ENCODE data around the gene ZNF701.
A peak's percentile ranks its signal among the peaks of the same experiment; 100 is the strongest.
"Not testable (repeated sequence)": the region's sequence is repeated elsewhere in the genome, so short reads cannot be mapped to it uniquely, and the experiment has no call there.

The ZNF701 gene

GRCh38 chr19:52585604-52586003, 15.5 kb downstream of the ZNF701 start:
- peaks cover 8% of the 10 kb centered on the region for H3K36me3 ChIP-seq (ENCODE audit: control insufficient read depth, insufficient read depth, low read length)

DNA sequence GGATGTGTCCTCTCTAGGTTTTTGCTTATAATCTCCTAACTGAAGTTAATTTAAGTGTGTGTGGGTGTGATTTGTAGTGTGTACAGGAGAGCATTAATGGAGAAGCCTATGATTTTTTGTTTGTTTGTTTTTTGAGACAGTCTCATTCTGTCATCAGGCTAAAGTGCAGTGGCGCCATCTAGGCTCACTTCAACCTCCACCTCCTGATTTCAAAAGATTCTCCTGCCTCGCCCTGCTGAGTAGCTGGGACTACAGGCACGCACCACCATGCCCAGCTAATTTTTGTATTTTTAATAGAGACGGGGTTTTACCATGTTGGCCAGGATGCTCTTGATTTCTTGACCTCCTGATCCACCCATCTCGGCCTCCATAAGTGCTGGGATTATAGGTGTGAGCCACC, 20.6 kb downstream of the ZNF701 start:
- no peak overlapping the region for H3K4me3 ChIP-seq (ENCODE audit: low read length)
- H3K27ac ChIP-seq (ENCODE audit: low read depth, low read length), result no peak overlapping the region
- H3K4me1 ChIP-seq (ENCODE audit: control insufficient read depth, insufficient read depth, low read length), result no peaks in the 10 kb centered on the region
- no peak overlapping the region for H3K9ac ChIP-seq (ENCODE audit: low read length)
- H3K36me3 ChIP-seq (ENCODE audit: control insufficient read depth, insufficient read depth, low read length), result peaks cover 6% of the 10 kb centered on the region
- H3K27me3 ChIP-seq (ENCODE audit: control insufficient read depth, insufficient read depth, low read length), result no peaks in the 10 kb centered on the region

More at GRCh38 chr19:52585604-52586003, 15.5 kb downstream of the ZNF701 start:
- no peak overlapping the region for H3K4me3 ChIP-seq (ENCODE audit: low read length)
- no peaks in the 10 kb centered on the region for H3K27me3 ChIP-seq (ENCODE audit: control insufficient read depth, insufficient read depth, low read length)
- no peak overlapping the region for H3K27ac ChIP-seq (ENCODE audit: low read depth, low read length)
- H3K4me1 ChIP-seq (ENCODE audit: control insufficient read depth, insufficient read depth, low read length), result no peaks in the 10 kb centered on the region
- H3K9ac ChIP-seq (ENCODE audit: low read length), result no peak overlapping the region

DNA sequence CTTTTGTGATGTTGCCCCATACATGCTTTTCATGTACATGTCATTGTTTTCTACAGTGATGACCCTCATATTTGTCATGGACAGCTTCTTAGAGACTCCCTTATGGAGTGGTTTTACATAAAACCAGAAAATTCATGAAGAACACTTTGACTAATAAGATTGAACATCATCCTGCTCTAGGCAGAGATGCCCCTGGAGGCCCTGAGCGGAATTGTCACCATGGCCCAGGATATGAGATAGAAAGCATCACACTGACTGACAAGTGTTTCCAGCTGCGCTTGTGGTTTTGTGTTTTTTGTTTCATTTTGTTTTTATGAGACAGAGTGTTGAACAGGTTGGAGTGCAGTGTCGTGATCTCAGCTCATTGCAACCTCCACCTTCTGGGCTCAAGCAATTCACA, 22.2 kb downstream of the ZNF701 start:
- peaks cover 6% of the 10 kb centered on the region for H3K36me3 ChIP-seq (ENCODE audit: control insufficient read depth, insufficient read depth, low read length)

DNA sequence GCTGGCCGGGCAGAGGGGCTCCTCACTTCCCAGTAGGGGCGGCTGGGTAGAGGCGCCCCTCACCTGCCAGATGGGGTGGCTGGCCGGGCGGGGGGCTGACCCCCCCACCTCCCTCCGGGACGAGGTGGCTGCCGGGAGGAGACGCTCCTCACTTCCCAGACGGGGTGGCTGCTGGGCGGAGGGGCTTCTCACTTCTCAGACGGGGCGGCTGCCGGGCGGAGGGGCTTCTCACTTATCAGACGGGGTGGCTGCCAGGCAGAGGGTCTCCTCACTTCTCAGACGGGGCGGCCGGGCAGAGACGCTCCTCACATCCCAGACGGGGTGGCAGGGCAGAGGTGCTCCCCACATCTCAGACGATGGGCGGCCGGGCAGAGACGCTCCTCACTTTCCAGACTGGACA, 23.4 kb downstream of the ZNF701 start:
- not testable (repeated sequence) for H3K27ac ChIP-seq (ENCODE audit: low read depth, low read length); H3K9ac ChIP-seq (ENCODE audit: low read length); H3K4me3 ChIP-seq (ENCODE audit: low read length); H3K36me3 ChIP-seq (ENCODE audit: control insufficient read depth, insufficient read depth, low read length); H3K27me3 ChIP-seq (ENCODE audit: control insufficient read depth, insufficient read depth, low read length); H3K4me1 ChIP-seq (ENCODE audit: control insufficient read depth, insufficient read depth, low read length)

More for the DNA sequence above, 22.2 kb downstream of the ZNF701 start:
- Histone ChIP-seq H3K4me1 (ENCODE audit: control insufficient read depth, insufficient read depth, low read length) (no peaks in the 10 kb centered on the region), H3K27me3 (ENCODE audit: control insufficient read depth, insufficient read depth, low read length) (no peaks in the 10 kb centered on the region), H3K27ac (ENCODE audit: low read depth, low read length) (no peak overlapping the region), H3K9ac (ENCODE audit: low read length) (no peak overlapping the region), H3K4me3 (ENCODE audit: low read length) (no peak overlapping the region)

- Histone ChIP-seq H3K27ac (ENCODE audit: low read depth, low read length) (no peak overlapping the region), H3K9ac (ENCODE audit: low read length) (no peak overlapping the region), H3K36me3 (ENCODE audit: control insufficient read depth, insufficient read depth, low read length) (no peaks in the 10 kb centered on the region), H3K4me3 (ENCODE audit: low read length) (no peak overlapping the region), H3K27me3 (ENCODE audit: control insufficient read depth, insufficient read depth, low read length) (no peaks in the 10 kb centered on the region), H3K4me1 (ENCODE audit: control insufficient read depth, insufficient read depth, low read length) (no peaks in the 10 kb centered on the region)
Observed at GRCh38 chr19:52599241-52599640, 29.2 kb downstream of the ZNF701 start.

DNA sequence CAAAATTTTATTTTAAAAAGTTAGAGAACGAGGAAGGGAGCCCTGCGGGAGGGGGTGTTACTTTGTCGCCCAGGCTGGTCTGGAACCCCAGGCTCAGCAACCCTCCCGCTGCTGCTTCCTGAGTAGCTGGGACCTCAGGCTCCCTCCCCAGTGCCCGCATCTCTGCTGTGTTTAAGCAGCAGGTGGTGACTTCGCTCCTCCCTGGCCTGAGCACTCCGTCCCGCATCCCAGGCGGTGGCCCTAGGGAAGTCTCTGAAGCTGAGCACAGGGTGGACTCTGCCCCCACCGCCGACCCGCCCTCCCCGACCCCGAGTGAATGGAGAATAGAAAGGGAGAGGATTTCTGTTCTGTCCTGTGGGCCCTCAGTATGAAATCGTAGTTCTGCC, 30.5 kb downstream of the ZNF701 start:
- peak overlapping the region; percentile 35 for H3K9ac ChIP-seq (ENCODE audit: low read length)
- peak overlapping the region; percentile 32 for H3K27ac ChIP-seq (ENCODE audit: low read depth, low read length)
- H3K4me3 ChIP-seq (ENCODE audit: low read length), result peak overlapping the region; percentile 84
- H3K4me1 ChIP-seq (ENCODE audit: control insufficient read depth, insufficient read depth, low read length), result no peaks in the 10 kb centered on the region
- no peaks in the 10 kb centered on the region for H3K36me3 ChIP-seq (ENCODE audit: control insufficient read depth, insufficient read depth, low read length)
- no peaks in the 10 kb centered on the region for H3K27me3 ChIP-seq (ENCODE audit: control insufficient read depth, insufficient read depth, low read length)

GRCh38 chr19:52601025-52601973, 31.2 kb downstream of the ZNF701 start:
- Histone ChIP-seq H3K4me3 (ENCODE audit: low read length) (peak overlapping the region; percentile 84), H3K27ac (ENCODE audit: low read depth, low read length) (peak overlapping the region; percentile 63), H3K4me1 (ENCODE audit: control insufficient read depth, insufficient read depth, low read length) (no peaks in the 10 kb centered on the region), H3K36me3 (ENCODE audit: control insufficient read depth, insufficient read depth, low read length) (no peaks in the 10 kb centered on the region), H3K9ac (ENCODE audit: low read length) (peak overlapping the region; percentile 52), H3K27me3 (ENCODE audit: control insufficient read depth, insufficient read depth, low read length) (no peaks in the 10 kb centered on the region)

- H3K27ac ChIP-seq (ENCODE audit: low read depth, low read length), result peak overlapping the region; percentile 63
- H3K27me3 ChIP-seq (ENCODE audit: control insufficient read depth, insufficient read depth, low read length); H3K36me3 ChIP-seq (ENCODE audit: control insufficient read depth, insufficient read depth, low read length); H3K4me1 ChIP-seq (ENCODE audit: control insufficient read depth, insufficient read depth, low read length): not testable (repeated sequence)
- H3K4me3 ChIP-seq (ENCODE audit: low read length), result peak overlapping the region; percentile 84
- peak overlapping the region; percentile 52 for H3K9ac ChIP-seq (ENCODE audit: low read length)
Observed at GRCh38 chr19:52601974-52602366, 31.9 kb downstream of the ZNF701 start.

DNA sequence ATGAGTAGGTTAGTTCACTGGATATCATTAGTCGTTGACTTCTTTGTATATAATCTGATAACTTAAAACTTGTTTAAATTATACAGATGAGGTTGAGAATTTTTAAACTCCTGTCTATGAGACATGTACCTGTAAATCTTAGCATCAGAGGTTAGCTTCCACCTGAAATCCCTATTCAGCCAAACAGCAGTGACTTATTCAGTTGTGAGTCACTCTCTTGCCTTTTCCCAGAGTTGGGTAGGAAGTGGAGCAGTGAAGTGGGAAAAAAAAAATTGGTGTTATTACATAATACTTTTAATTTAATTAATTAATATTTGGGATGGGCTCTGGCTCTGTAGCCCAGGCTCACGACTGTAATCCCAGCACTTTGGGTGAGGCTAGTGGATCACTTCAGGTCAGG, 32.9 kb downstream of the ZNF701 start:
- Histone ChIP-seq H3K4me1 (ENCODE audit: control insufficient read depth, insufficient read depth, low read length) (no peaks in the 10 kb centered on the region), H3K27ac (ENCODE audit: low read depth, low read length) (no peak overlapping the region)

DNA sequence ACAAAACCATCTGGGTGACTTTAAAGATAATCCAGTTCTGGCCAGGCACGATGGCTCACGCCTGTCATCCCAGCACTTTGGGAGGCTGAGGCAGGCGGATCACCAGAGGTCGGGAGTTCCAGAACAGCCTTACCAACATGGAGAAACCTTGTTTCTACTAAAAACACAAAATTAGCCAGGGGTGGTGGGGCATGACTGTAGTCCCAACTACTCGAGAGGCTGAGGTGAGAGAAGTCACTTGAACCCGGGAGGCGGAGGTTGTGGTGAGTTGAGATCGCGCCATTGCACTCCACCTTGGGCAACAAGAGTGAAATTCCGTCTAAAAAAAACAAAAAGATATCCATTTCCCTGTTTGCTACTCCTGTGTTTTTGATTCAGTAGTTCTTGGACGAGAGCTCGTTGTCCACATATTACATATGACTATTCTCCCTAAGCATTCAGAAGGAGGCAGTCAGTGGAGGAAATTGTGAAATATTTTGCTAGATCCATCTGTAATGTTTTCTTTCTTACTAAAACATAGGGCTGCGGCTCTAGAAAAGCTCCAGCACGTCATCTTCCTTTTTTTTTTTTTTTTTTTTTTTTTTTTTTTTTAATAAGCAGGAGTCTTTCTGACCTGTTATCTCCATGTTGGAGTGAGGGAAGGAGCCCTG, 33.6 kb downstream of the ZNF701 start:
- no peaks in the 10 kb centered on the region for H3K36me3 ChIP-seq (ENCODE audit: control insufficient read depth, insufficient read depth, low read length)
- H3K27me3 ChIP-seq (ENCODE audit: control insufficient read depth, insufficient read depth, low read length), result no peaks in the 10 kb centered on the region
- H3K27ac ChIP-seq (ENCODE audit: low read depth, low read length), result no peak overlapping the region
- H3K9ac ChIP-seq (ENCODE audit: low read length), result no peak overlapping the region
- H3K4me1 ChIP-seq (ENCODE audit: control insufficient read depth, insufficient read depth, low read length), result no peaks in the 10 kb centered on the region
- no peak overlapping the region for H3K4me3 ChIP-seq (ENCODE audit: low read length)

More for the DNA sequence above, 32.9 kb downstream of the ZNF701 start:
- H3K27me3 ChIP-seq (ENCODE audit: control insufficient read depth, insufficient read depth, low read length), result no peaks in the 10 kb centered on the region
- H3K9ac ChIP-seq (ENCODE audit: low read length), result no peak overlapping the region
- H3K4me3 ChIP-seq (ENCODE audit: low read length), result no peak overlapping the region
- H3K36me3 ChIP-seq (ENCODE audit: control insufficient read depth, insufficient read depth, low read length), result no peaks in the 10 kb centered on the region

GRCh38 chr19:52613299-52613906, 43.3 kb downstream of the ZNF701 start:
- H3K4me3 ChIP-seq (ENCODE audit: low read length), result no peak overlapping the region
- H3K27me3 ChIP-seq (ENCODE audit: control insufficient read depth, insufficient read depth, low read length), result no peaks in the 10 kb centered on the region
- H3K9ac ChIP-seq (ENCODE audit: low read length), result no peak overlapping the region
- H3K27ac ChIP-seq (ENCODE audit: low read depth, low read length), result no peak overlapping the region
- no peaks in the 10 kb centered on the region for H3K4me1 ChIP-seq (ENCODE audit: control insufficient read depth, insufficient read depth, low read length)
- peaks cover 20% of the 10 kb centered on the region for H3K36me3 ChIP-seq (ENCODE audit: control insufficient read depth, insufficient read depth, low read length)

DNA sequence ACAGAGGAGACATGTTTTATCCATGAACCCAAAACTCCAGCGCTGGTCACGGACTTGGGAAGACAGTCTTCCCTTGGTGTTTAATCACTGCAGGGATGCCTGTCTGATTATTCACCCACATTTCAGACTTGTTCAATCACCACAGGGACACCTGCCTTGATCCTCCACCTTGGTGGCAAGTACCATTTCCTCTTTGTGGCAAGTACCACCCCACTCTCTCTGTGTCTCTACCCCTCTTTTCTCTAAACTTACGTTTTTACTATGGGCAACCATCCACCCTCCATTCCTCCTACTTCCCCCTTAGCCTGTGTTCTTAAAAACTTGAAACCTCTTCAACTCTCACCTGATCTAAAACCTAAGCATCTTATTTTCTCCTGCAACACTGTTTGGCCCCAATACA, 51.3 kb downstream of the ZNF701 start:
- no peak overlapping the region for H3K9ac ChIP-seq (ENCODE audit: low read length)
- no peaks in the 10 kb centered on the region for H3K27me3 ChIP-seq (ENCODE audit: control insufficient read depth, insufficient read depth, low read length)
- H3K27ac ChIP-seq (ENCODE audit: low read depth, low read length), result no peak overlapping the region
- no peaks in the 10 kb centered on the region for H3K4me1 ChIP-seq (ENCODE audit: control insufficient read depth, insufficient read depth, low read length)
- no peak overlapping the region for H3K4me3 ChIP-seq (ENCODE audit: low read length)
- H3K36me3 ChIP-seq (ENCODE audit: control insufficient read depth, insufficient read depth, low read length), result peaks cover 30% of the 10 kb centered on the region

All from rectal smooth muscle tissue (tissue), 1 donor.